Sigmoid colon (tissue), 4 donors: ENCODE data around the gene PEX3.

Experiments used
- CTCF ChIP-seq, 4 experiments: fragments of 450-650 bp in 3 of 4; fragments of 200-600 bp in 1 of 4; IDR thresholded peaks; one replicate each; pipeline ENCODE4 v1.5.1; 2016 to 2019; ENCODE audit warnings: antibody characterized with exemption in 4 of 4, mild to moderate bottlenecking in 3 of 4, moderate library complexity in 2 of 4
- POLR2AphosphoS5 ChIP-seq, 4 donors: sonication (generic); formaldehyde crosslinking; IDR thresholded peaks; one replicate each; pipeline ENCODE4 v1.6.1; 2017; ENCODE audit warnings: antibody characterized with exemption in 4 of 4

GRCh38 chr6:143476545-143476944, 25.9 kb downstream of the PEX3 start:
- TF ChIP-seq POLR2AphosphoS5 (IDR thresholded peaks at IDR 0.05) (no peak), CTCF (IDR thresholded peaks at IDR 0.05) (no peak)
